Activated CD8-positive, alpha-beta memory T cell treated with anti-CD3 and anti-CD28 coated beads, Interleukin-2, amount 50 U/mL, for 4 hours (primary cell): Measurements from ENCODE around the gene LAIR1.
"Not testable (repeated sequence)": the region's sequence is repeated elsewhere in the genome, so short reads cannot be mapped to it uniquely, and the experiment has no call there.

ENCODE experiments used
- DNase-seq: peaks from one replicate; pipeline ENCODE4 v3.0.0-alpha.2; 2020

Gene LAIR1

GRCh38 chr19:54375181-54375938 lies 10.6 kb upstream of the LAIR1 start:
- not testable (repeated sequence) for DNase-seq

- DNase-seq: no peak
Measured at GRCh38 chr19:54373781-54374631, 9.3 kb upstream of the LAIR1 start.

GRCh38 chr19:54371453-54371852 lies 6.7 kb upstream of the LAIR1 start:
- not testable (repeated sequence) for DNase-seq

- not testable (repeated sequence) for DNase-seq
Measured at GRCh38 chr19:54370434-54370796, 5.7 kb upstream of the LAIR1 start.

DNA sequence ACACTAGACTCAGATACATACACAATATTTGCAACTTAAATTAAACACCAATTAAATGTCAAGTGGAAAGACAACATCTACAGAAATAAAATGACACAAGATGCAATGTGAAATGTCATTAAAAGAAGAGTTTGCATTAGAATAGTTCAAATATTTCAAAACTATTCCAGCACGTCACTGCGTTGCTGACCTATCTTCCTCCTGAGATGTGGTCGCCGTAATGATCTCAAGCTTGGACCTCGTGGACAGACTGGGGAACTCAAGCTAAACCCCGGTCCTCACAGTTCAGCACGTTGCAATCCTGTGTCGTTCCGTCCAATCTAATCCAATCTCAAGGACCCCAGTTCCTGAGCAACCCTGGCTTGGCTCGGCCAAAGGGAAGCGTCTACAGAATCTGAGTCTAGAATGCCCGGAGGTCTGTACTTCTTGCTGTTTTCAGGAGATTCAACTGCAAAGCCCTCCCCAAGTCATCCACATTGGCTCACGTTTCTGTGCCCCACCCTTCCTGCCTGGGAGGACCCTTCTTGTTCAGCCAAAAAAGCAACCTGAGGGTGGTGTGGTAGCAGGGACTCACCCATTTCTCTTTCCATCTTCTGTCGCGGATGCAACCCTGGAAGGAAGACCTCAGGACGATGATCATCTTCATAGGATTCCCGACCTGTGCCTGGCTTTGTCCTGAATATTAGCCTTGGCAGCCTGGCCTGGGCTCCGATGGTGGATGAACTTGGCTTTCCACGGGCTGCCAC lies 5.1 kb upstream of the LAIR1 start:
- not testable (repeated sequence) for DNase-seq

GRCh38 chr19:54369082-54369687 lies 4.5 kb upstream of the LAIR1 start:
- no peak for DNase-seq

DNA sequence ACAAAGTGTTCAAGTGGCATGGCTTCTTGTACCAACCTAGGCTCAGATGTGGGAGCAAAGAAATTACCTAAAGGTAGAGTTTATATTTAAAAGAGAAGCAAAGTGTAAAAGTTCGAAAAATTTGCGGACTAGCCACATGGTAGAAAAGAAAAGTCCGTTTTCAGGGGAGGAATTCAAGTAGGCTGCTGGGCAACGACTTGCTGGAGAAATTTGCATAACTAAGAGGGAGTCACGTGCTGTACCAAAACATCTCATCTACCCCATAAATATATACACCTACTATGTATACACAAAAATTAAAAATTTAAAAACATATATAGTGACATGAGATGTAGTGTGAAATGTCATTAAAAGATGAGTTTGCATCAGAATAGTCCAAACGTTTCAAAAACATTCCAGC lies 2.1 kb upstream of the LAIR1 start:
- DNase-seq: no peak

DNA sequence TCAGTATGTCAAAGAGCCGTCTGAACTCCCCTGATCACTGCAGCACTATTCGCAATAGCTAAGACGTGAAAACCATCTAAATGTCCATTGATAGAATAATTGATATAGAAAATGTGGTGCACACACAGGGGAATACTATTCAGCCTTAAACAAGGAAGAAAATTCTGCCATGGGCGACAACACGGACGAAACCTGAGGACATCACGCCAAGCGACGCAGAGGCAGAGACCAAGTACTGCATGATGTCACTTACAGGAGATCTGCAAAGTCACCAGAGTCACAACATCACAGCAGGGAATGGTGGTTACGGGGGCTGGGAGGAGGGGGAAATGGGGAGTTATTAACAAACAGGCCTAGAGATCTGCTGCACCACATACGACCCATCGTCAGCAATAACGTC lies 1.1 kb upstream of the LAIR1 start:
- DNase-seq: not testable (repeated sequence)

DNA sequence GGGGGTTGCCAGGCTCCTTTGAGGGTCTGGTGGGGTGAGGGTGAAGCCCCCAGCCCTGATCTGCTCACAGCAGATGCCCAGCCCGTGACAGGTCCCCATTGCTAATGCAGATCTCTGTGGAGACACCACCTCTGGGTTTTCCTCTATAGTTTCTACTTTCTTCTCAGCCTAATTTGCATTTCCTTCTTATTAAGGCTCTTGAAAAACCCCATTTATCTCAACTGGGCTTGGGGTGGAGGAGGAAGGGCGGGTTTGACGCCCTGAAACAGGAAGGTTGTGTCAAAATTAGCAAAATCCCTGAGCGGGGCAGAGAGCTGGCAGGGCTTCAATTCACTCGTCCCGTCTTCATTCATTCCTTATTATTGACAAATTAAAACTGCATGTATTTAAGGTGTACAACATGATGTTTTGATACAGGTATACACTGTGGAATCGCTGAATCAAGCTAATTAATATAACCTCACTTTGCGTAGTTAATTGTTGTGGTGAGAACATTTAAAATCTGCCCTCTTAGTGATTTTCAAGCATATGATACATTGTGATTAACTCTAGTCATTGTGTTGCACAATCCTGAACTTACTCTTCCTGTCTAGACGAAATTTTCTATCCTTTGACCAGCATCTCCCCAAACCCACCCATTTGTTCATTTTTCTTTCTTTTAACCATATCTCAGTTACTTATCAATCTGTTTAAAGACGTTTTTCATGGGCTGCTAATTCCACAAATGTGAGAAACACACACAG lies 2.9 kb downstream of the LAIR1 start:
- DNase-seq: not testable (repeated sequence)

DNA sequence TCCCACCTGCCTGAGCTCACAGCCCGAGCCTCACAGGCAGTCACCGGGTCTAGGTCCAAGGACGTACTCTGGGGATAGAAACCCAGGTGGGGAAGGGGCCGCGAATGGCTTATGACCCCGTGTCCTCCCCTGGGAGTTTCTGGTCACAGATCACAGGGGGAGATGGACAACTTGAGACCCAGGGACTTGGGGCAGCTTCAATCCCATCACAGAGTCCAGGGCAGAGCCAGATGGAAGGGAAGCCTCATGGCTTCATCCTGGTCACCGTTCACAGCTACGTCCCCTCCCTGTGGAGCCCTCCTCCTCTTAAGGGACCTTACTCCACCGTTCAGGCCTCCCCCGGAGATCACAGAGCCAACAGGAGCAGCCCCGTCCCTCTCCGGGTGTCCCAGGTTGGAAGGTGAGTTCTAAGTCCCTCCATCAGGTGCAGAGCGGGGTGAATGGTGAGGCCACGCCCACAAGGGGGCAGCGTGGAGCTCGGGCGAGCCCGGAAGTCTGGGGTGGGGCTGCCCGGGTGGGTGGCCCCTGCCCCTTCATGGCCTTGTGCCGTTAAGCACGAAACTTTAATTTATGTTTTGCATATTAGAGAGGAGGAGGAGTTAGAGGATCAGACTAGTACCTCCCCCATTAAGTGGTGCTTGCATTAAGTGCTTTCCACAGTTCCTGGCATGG lies 5.4 kb downstream of the LAIR1 start:
- peak; percentile 71 for DNase-seq

- DNase-seq: no peak
Measured at GRCh38 chr19:54357381-54357780, 7.3 kb downstream of the LAIR1 start.

DNA sequence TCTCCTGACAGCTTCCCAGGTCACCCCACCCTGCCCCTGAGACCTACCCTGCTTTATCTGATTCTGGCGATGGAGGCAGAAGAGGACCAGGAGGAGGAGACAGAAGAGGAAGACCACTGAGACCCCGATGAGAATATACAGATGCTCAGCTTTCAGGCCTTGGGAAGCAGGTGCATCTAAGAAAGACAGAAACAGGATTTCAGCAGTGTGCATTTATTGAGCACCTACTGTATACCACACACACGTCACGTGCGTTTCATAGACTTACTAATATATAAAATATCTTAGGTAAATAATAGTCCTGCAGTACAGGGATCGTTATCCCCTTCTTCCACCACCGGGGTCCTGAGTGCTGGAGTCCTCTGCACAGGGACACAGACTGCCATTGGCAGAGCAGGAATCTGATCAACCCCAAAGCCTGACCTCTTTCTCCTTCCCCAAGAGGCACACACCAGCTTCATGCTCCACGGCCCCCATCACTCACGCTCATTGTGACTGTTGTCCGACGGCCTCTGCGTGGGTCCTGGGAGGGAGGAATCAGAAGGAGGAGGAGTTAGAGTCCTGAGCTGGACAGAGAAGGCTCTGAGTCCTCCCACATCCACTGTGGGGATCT lies 8.2 kb downstream of the LAIR1 start:
- DNase-seq: no peak

GRCh38 chr19:54355675-54356074 lies 9.1 kb downstream of the LAIR1 start:
- no peak for DNase-seq

- no peak for DNase-seq
Measured at GRCh38 chr19:54354761-54355160, 10.0 kb downstream of the LAIR1 start.

DNA sequence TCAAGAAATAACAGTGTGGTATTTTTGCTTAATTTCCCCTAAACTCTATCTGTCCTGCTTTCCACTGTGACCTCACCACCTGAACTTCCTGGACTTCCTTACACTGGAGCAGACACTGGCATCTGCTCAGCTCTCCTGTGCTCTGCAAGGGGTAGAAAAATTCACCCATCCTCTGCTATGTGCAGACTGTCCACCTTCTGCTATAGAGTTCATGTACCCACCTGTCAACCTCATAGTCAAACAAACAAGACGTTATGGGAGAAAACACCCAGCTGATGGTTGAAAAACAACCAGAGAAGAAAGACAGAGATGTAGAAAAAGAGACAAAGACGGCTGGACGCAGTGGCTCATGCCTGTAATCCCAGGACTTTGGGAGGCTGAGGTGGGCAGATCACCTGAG lies 12.2 kb downstream of the LAIR1 start:
- no peak for DNase-seq

DNA sequence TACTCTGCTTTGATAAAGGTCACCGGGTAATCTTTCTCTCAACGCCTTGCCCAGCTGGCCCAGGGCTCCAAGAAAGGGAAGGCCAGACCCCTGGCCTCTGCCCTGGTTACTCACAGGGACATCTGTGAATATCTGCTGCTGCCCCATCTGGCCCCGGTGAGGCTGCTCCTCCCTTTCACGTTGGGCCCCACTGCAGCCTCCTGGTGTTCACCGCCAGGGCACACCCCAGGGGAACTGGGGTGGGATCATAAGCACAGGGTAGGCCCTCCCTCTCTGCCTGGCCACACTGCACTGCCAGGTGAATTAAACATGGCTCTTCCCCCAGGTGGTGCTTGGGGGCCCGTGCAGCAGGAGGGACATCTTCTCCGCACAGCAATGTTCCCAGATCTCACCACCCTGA lies 12.7 kb downstream of the LAIR1 start:
- no peak for DNase-seq

DNA sequence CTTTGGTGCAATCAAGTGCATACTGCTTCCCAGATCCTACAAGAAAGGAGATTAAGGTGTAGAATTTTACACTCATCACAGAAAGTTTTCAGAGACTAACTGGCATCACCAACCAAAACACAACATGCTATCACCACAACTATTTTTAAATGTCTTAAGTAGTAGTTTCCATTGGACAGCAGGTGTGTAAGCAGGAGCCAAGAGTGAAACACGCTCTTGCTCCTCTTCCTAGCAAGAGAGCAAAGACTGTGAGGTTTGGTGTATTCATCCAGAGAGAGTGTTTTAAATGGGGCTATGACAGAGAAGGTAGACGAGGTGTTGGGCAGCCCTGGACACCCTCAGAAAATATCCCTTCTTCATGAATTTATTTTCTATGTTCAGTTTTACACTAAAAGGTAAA lies 13.3 kb downstream of the LAIR1 start:
- DNase-seq: no peak

DNA sequence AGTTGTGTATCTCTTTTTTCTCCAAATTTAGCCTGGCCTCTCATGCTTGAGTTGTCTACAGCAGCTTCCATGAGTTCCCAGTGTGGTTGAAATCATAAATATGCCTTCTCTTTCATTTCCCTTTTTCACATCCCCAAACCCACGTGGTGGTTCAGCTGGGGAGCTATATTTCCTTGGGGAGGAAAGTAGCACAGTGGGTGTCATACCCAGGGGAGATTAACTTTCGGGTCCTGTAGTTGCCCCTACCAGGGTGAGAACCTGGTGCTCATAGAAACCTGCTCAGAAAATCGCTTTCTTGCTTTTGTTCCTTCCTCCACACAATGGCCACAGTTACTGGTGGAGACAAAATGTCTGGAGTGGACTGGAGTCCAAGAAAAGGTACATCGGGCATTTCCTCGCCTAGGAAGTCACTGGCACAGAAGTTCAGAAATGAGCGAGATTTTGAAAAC lies 18.8 kb downstream of the LAIR1 start:
- no peak for DNase-seq

GRCh38 chr19:54343868-54344267 lies 20.9 kb downstream of the LAIR1 start:
- no peak for DNase-seq

DNA sequence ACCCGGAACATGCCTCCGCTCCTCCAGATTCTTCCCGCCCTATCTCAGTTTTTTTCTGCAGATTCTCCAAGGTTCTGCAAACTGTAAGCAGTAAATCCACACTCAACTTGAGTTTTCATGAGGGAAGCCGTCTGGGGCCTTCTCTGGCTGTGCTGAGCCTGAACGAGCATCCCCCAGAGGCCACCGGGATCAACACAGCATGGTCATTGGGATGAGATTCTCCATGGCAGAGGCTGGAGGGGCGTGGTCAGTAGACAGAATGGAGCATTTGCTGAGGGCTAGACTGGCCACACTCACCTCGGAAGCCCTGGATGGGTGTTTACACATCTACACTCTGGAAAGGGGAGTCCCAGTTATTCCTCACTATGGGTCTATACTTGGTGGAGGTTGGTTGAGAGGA lies 23.4 kb downstream of the LAIR1 start:
- no peak for DNase-seq

DNA sequence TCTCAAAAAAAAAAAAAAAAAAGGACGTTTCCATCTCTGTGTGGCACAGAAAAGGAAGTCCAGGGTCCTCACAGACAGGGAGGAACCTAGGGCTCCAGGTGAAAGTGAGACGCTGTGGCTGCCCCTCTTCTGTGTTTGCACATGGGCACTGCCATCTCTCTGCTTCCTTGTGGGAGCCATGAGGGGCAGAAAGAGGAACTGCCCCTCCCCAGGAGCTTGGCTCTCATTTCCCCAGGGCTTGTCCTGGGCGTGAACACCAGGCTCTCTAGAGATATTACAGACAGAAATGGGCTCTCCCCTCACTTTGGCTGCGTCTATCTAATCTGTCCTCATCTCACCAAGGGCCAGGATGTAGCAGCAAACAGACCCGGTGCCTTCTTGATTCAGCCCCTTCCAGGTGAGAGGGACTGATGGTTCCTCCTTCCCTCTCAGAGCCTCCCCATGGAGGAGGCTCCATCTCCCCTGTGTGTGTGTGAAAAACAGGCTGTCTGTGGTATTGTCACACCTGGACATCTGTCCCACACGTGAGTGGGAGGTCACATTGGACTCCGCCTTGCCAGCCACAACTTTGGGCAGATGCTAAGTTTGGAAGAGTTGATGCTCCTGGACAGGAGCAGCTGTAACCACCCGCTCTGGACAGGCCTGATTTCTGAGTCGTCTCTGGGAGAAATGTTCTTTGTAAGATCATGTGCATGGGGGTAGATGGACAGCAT lies 24.9 kb downstream of the LAIR1 start:
- DNase-seq: no peak
